CD4-positive, alpha-beta T cell treated with Interferon alpha-2 for 1 hour (primary cell): ENCODE results near the gene SIK1.
"Not testable (repeated sequence)": the region's sequence is repeated elsewhere in the genome, so short reads cannot be mapped to it uniquely, and the experiment has no call there.

Experiments used
- DNase-seq, 2 donors: peaks; one replicate each; pipeline ENCODE4 v3.0.0-alpha.2; 2020 to 2022

Gene SIK1

DNA sequence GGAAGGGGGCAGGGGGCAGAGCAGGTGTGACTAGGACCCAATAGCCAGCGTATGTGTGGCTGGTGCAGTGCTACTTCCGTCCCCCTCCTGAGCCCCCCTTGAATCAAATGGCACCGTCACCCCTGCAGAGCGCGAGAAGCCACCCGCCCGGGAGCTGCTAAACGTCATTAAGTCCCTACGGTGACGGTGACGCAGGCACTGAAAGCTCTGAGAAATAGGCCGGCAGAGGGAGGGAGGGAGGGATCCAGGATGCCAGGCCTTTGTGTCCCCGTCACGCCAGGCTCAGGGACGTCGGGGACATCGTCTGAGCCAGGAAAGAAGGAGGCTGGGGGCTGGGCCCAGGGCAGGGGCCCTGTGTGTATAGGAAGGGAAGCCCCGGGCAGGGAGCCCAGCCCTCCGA, 43.6 kb downstream of the SIK1 start:
- DNase-seq: not testable (repeated sequence)

DNA sequence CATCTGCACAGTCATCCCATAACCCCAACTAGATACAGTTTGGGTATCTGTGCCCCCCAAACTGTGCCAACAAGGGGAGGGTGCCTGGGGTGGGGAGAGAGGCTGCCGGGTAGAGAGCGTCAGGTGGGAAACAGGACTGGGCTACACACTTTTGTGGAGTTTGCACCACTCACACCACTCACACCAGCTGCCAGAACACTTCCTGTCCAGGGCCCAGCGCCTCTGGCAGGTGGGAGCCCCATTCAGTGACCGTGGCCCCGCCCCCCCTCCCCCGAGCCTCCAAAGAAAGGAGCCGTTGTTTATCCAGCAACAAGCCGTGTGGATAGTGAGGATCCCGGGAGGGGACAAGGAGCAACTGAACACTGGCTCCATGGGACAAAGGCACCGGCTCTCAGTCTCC, 44.0 kb downstream of the SIK1 start:
- DNase-seq: not testable (repeated sequence)

DNA sequence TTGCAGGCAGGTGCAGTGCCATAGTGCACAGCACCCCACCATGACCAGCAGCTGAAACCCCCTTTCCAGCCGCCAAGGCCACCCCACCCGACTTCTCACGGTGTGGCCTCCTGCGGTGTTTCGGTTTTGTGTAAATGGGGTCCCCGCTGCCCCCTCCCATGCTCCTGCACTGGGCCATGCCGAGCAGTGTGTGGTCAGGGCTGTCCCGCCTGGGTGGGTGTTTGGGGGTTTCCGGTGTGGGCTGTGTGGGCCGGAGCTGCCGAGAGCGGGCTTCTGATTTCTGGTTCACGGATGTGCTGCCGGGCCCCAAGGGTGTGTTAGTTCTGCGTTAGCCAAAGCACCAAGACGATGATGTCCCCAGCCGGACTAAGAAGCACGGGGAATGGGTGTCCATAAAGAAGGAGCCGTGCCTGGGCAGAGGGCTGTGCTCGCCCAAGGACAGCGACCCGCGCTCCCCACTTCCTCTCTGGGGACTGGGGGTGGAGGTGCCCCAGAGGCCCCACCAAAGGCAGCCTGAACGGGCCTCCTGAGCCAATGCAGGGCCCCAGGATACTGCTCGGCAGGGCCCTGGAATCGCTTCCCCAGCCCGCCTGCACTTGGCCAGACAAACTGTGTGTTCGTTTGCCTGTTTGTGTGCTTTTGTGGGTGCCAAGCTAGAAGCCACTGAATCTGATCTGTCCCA, 45.9 kb downstream of the SIK1 start:
- not testable (repeated sequence) for DNase-seq

DNA sequence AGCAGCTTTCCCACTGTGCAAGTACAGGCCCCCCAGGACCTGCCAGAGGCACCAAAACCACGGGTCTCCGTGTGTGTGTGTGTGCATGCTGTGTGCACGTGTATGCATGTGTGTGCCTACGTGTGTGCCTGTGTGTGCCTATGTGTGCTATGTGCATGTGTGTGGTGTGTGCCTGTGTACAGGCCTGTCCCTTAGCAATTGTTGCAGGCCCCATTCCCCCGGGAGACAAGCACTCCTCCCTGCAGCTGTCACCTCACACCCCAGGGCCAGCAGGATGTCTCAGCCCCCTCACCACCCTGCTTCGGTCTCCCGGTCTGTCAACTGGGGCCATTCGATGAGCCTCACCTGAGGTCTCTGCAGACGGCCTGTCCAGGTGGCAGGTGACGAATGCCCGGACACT, 46.6 kb downstream of the SIK1 start:
- not testable (repeated sequence) for DNase-seq

DNA sequence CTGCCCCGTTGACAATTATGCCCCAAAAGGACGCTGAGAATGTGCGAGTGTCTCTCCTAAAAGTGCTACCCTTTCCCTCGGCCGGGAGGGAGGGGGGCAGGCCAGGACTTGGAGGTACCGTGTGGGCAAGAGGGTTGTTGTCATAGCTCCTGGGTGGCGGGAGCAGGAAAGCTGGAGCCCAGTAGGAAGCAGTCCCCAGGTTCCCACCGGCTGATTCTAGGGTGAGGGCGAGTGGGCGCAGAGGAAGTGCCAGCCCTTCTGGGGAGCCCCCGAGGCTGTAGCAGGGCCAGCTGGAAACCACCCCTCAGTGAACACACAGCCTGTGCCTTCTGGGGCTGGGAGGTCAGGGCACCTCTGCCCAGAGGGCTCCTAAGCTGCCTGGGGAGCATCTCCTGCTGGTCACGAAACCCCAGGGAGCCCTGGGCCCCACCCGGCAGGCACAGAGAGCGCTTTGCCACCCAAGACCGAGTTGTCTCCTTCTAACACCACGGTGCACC, 47.3 kb downstream of the SIK1 start:
- not testable (repeated sequence) for DNase-seq

DNA sequence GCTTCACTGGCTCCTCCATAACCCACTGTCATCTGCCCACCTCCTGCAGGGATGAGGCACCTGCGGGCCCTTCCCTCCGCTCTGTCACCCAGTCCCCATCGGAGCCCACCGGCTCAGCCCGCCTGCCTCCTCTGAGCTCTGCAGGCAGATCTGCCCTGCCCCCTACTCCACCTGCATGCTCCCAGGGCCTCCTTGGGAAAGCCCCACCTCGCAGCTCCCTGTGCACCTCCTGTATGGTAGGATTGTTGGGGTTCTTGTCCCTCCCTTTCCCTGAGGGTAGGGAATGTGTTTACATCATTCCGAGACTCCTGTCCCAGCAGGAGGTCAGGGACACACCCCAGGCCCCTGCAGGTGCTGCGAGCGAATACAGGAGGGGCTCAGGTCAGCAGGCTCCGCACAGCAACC, 50.5 kb downstream of the SIK1 start:
- DNase-seq: no peak

DNA sequence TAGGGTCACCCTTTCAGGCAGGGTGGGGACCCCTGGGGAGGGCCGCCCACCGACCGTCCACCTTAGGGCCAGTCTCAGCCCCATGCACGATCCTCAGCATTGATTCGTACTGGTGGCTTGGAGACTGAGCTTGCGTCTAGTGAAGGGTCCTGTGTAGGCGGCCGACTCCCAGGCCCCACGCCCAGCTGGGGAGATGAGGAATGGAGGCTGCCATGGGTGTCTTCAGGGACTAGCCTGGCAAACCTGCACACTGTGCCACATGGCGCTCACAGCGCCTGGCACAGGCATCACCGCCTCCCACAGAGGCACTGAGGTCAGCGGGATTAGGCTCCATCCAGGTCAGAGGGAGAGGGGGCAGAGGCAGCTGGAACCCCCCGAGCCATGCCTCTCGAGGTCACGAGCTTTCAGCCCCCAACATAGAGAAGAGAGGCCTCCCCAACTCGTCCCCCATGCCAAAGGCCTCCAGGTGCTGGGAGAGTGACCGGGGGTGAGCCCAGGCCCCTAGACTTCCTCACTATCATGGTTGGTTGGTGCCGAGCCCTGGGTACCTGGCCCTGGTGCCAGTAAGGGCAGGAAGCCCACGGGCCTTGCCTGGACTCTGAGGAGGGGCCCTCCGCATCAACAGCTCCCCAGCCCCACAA, 51.0 kb downstream of the SIK1 start:
- DNase-seq: no peak

DNA sequence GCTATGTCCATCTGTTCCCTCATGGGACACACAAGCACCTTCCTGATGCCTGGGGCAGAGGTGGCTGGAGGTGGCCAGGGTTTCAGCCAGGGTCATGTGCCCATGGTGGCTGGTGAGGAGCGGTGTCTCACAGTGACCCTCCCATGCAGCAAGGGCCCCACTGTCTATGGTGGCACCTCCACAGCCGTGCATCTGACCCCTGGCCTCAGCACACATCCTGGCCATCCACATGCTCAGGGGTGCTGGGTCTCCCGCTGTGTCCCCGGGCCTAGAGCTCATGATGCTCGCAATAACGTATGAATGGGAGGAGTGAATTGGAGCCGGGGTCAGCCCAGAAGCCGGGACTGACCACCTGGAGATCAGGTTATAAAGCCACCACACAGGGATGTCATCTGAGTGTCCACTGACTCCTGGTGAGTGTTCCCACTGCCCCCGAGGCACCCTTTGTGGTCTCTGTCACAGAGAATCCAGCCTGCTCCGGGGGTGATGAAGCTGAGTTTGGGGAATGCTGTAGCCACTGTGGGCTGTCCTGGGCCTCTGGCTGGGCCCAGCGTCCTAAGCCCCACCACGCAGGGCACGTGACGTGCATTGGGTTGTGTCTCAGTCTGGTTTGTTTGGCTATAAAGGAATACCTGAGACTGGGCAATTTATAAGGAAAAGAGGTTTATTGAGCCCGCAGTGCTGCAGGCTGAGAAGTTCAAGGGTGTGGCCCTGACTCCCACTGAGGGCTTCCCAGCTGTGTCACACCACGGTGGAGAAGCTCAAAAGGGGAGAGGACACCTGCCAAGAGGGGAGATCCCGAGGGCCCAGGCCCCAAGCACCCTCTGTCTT, 51.7 kb downstream of the SIK1 start:
- DNase-seq: no peak

DNA sequence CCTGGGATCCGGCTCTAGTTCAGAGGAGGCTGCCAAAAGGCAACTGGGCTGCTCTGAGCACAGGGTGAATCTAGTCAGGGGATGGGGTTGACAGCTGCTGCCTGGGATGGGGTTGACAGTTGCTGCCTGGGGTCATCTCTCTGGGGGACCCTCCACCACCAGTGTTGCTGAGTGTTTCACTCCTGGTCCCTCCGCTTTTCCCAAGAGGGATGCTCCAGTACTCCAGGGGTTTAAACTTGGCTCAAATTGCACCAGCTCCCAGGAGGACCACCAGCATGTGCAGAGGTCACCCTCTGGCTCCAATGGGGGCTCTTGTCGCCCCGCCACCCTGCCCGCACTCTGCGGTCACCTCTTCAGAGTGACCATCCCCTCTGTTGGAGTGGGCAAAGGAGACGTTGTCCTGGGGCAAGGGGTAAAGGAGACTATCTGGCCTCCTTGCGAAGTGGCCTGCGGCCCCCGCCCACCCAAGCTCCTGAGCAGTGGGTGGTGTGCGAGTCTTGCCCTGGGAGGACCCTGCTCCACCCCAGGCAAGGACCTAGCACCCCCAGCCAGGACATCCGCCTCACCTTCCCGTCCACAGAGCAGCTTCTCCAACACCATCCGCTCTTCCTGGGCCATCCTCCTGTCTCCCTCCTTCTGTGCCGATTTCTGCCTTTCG, 52.6 kb downstream of the SIK1 start:
- no peak for DNase-seq

DNA sequence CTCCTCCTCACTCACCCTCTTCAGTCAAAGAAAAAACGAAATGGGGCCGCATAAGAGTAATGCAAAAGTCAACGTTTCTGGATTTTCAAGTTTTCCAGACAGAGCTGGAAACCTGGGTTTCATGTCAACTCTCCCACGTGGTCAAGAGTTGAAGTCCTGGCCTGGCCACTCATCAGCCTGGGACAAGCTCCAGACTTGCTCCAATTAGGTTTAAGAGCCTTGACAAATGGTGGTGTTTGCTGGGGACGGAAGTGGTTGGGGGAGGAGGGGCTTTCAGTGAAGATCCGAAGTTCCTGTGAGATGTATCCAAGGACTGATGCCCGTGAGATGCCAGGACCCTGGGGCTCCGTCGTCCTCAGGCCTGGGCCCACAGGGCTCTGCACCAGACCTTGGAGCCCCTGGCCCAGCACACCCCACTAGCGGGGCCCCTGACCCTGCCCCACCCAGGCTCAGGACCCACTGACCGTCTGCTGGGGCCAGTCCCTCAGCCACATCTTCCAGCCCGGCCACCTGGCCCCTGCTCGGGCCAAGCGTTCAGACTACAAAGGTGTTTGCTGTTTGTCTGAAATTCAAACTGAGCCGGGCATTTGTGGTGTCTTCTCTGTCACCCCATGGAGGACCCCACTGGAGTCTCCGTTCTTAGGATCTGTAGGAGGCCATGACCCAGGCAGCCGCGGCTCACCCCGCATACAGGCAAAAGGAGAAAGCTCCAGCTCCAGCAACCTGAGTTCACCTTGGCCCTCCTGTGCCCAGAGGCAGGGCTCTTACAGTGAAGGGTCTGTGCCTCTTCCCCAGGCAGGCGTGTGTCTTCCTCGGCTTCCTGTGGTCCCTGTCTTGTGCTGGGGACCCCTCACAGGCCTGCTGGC, 53.3 kb downstream of the SIK1 start:
- DNase-seq: no peak

DNA sequence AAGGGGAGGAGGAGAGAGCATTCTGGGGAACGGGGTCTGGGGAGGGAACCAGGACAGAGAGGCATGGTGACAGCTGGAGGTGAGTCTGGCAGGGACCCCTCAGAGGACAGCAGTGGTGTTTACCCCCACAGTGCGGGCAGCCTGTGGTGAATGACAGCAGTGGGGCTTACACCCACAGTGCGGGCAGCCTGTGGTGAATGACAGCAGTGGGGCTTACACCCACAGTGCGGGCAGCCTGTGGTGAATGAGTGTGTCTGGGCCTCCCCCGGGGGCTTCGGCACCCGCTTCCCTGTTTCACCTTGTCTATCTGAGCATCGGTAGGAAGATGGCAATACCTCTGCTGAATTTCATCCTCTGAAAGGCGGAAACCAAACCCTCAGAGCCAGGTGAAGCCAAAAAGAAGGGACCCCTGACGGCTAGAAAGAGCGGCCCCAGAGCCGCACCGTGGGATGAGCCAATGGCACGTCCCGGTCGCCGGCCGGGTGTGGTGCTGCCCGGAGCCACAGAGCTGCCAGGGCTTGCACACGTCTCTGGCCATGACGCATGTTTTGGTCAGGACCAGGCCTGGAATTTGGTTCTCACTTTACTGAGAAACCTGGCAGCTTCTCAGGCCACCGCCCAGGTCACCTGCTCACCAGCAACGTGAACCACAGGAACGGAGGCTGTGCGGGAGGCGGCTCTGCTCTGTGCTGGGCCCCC, 54.1 kb downstream of the SIK1 start:
- no peak for DNase-seq

DNA sequence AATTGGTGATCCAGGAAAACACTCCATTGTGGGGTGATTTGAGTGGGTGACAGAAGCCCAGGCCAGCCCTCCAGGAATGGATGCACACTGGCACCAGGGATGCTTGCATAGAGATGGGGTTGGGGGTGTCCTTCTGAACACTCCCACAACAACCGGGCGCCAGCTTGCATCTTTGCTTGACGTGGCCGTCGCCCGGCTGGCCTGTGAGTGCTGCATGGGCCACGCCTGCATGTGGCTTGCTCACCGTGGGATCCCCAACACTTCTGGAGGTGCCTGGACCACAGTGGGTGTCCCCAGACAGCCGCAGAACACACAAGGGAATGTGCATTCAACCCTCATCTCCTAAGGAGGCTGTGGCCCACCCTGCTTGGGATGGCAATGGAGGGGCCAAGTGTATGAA, 55.1 kb downstream of the SIK1 start:
- no peak for DNase-seq

DNA sequence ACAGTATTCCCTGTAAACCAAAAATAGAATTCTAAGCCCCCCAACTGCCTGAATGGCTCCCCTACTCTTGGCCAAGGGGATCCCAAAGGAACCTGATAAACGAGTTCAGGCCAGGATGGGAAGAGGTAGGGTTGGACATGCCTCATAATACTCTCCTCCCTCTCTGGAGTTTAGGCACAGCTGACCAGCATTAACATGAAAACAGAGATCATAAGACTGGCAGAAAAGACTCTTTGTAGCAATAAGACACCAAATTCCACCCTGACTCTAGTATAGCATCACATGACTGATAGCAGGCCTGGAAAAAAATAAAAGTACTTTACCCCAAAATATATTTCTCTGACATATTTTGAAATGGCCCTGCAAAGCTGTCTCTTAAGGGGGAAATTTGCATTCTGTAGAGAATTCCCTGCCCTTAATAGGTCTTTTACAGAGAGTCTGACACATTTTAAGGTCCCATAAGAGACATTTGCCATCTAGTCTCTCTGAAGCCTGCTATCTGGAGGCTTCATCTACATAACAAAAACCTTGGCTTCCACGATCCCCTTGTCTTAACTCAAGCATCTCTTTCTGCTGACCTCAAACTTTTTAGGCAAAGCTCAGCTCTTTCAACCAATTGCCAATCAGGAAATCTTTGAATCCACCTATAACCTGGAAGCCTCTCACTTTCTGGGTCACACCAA, 55.9 kb downstream of the SIK1 start:
- DNase-seq: no peak

DNA sequence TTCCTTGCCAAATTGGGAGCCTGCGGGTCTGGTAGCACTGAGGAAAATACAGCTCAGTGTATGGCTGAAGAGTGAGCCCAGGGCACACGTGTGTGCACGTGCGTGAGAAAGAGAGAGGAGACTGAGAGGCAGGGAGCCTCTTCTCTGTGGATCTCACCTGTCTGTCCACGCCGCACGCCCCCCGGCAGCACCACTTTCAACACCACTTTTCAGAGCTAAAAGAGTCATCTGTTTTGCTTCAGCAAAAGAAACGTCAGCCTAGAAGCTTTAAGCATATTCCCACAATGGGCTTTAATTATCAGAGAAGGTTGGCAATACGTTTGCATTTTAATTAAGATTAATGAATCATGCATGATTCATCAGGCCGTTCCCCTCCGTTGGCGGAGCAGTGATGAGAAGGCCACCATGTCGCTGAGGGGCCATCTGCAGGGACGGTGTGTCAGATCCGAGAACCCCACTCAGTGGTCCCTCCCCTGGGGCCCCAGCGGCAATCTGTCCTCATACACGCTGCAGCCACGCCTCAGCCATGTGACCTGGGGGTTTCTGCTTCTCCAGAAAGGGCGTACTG, 56.8 kb downstream of the SIK1 start:
- peak in 1 of 2 donors; percentile 17 for DNase-seq

DNA sequence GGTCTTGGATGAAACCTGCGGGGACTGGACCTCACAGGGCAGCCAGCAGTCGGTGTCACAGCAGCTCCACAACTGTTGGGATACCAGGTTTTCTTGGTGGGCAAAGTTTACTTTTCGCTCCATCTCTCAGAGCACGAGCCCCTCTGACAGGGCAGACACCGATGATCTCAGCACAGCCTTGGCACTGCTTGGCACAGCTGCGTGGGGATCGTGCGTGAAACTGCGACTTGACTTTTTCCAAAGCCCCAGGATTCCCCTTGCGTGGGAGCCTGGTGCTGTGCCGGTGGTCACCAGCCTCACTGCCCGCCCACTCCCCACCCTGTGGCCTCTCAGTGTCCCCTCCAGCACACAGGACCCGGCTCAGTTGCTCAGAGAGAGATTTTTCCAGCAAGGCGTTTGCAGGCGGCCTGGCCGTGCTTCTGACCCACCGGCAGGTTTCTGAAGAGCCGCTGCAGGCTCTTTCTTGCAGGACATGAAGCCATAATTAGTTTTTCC, 57.3 kb downstream of the SIK1 start:
- no peak for DNase-seq

DNA sequence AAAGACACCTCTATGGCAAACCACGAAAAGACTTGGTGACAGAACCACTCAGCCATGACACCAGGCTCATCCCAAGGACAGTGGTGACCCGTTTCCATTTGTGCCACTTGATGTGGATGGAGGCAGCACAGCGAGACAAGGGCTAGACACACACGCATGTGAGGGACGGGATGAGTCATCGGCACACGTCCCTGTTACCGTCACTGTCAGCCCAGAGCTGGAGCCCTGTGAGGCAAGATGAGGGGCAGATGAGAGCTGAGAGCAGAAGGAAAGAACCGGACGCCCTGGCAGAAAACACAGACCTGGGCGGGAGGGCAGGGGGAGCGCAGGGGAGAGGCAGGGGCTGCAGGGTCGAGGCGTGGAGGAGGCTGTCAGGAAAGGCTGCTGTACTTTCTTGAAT, 57.8 kb downstream of the SIK1 start:
- no peak for DNase-seq

DNA sequence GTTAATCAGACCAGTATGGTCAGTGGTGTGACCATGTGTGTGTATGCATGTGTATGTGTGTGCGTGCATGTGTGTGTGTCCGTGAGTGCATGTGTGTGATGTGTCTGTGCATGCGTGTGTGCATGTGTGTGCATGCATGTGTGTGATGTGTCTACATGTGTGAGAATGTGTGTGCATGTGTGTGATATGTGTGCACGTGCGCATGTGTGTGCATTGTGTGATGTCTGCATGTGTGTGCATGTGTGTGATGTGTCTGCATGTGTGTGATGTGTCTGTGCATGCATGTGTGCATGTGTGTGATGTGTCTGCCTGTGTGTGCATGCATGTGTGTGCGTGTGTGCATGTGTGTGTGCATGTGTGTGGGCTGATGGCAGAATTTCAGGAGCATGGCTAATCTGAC, 58.2 kb downstream of the SIK1 start:
- no peak for DNase-seq

DNA sequence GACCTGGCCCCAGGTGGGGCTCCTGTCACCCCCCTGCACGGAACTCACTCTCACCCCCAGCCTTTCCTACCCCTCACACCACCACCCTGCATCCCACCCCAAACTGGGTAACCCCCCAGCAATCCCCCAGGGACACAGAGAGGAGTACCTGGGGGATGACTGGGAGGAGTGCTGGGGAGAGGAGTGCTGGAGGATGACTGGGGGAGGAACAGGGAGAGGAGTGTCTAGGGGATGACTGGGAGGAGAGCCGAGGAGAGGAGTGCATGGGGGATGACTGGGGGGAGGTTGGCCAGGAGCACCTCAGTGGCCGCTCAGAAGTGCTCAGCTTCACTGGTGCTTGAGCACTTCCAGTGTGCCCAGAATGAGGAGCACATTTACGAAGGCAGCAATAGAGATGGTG, 59.1 kb downstream of the SIK1 start:
- DNase-seq: no peak

DNA sequence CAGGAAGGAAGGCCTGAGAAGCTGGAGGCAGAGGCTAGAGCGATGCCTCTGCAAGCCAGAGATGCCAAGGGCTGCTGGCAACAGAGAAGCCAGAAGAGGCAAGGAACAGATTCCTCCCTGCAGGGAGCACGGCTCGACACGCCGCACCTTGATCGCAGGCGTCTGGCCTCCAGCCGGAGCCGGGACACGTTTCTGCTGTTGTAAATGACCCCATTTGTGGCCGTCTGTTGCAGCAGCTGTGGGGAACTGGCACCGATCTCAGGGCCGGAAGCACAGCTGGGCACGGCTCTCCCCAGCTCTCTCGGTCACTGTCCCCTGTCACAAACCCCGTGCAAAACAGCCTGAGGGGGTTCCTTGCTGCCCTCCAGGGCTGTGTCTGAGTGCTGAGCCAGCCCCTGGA, 59.6 kb downstream of the SIK1 start:
- DNase-seq: no peak

DNA sequence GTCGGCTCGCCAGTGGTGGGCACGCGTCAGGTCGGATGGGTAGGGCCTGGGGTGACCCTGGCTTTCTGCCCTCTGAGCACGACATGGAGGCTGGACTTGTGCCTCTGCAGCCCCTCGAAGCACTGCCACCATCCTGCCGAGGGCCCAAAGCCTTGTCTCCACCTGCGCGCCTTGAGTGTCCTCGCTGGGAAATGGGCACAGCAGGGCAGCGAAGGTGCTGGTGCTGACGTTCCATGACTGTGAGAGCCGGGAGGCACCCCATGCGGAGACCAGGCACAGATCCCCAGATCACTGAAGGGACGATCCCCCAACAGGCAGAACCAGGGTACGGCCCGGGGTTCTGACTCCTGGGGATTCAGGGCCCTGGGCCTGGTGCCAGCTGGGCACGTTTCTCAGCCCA, 60.3 kb downstream of the SIK1 start:
- no peak for DNase-seq
